A673 (cell line): ENCODE measurements around the gene BRD4.

ENCODE experiments used
- CTCF ChIP-seq: fragments of 300-800, 200-600 bp; sonication (generic); conservative IDR thresholded peaks from 2 replicates; pipeline ENCODE4 v1.5.1; 2017; ENCODE audit warnings: low read depth, mild to moderate bottlenecking, antibody characterized with exemption, low read length, moderate library complexity, mixed read lengths
- EZH2 ChIP-seq: fragments of 200-600 bp; sonication (generic); IDR thresholded peaks from 2 replicates; pipeline ENCODE4 v1.6.1; 2017; ENCODE audit warnings: borderline replicate concordance, low read depth, mild to moderate bottlenecking, mixed read lengths, antibody characterized with exemption, low read length; ENCODE audit not compliant: poor library complexity, severe bottlenecking

DNA sequence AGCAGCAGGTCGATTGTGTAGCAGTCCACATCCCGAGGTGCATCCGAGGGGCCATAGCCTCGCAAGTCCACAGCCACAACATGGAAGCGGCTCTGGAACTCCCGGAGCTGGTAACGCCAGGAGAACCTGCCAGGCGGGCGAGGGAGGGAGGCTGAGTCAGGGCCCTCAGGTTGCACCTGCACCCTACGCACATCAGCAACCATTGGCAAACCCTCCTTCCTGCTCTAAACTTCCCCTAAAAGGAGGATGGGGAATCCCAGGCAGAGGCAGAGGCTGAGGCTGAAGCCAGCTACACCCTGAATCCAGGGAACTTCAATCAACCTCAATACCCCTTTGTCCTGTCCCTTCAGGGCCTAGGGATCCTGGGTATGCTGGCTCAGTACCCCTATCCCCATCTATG, 101.1 kb downstream of the BRD4 start:
- TF ChIP-seq CTCF: no peak
- TF ChIP-seq EZH2: no peak
